LNCAP (cell line): ENCODE measurements around the gene FURIN.

ENCODE experiments used
- CTCF ChIP-seq: fragments of 450-650 bp; IDR thresholded peaks from 2 replicates; pipeline ENCODE4 v1.5.1; 2017; ENCODE audit warnings: mild to moderate bottlenecking

Gene FURIN

GRCh38 chr15:90855139-90855538 is 13.2 kb upstream of the FURIN start:
- TF ChIP-seq CTCF, result no peak

DNA sequence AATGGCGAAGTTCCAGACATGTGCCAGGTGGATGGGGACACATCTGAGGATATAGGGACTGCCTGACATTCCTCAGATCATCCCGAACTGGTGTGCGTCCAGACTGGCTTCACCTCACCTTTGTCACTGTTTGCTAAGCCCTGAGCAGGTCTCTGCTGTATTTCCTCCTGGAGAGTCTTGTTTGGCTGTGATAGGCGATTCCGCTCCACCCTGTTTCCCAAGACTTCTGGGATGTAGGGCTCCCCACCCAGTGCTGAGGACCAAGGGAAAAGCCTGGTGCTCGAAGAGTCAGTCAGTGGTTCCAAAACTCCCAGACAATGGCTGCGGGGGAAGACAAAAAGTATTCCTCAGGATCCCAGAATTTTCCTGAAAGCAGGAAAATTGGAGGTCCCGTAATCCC is 11.1 kb upstream of the FURIN start:
- no peak for TF ChIP-seq CTCF

DNA sequence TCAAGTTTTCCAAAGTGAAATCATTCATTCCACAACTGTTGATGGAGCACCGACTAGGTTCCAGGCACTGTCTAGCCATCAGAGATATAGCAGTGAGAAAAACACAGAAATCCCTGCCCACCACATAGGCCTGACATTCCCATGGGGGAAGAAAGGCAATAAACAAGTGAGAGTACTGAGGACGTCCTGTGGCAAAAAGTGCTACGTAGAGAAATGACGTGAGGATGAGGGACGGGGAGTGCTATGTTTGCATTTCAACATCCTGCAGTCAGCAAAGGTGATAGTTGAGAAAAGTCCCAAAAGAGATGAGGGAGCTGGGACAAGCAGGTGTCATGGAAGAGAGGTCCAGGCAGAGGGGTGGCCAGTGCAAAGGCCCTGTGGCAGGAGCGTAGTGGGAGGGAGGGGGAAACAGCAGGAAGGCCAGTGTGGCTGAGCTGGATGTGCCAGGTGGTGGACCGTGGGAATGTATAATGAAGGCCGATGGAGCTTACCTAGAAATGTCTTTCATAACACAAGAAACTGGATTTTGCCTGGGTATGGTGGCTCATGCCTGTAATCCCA is 10.4 kb upstream of the FURIN start:
- no peak for TF ChIP-seq CTCF

GRCh38 chr15:90859234-90860131 is 8.9 kb upstream of the FURIN start:
- TF ChIP-seq CTCF, result no peak

DNA sequence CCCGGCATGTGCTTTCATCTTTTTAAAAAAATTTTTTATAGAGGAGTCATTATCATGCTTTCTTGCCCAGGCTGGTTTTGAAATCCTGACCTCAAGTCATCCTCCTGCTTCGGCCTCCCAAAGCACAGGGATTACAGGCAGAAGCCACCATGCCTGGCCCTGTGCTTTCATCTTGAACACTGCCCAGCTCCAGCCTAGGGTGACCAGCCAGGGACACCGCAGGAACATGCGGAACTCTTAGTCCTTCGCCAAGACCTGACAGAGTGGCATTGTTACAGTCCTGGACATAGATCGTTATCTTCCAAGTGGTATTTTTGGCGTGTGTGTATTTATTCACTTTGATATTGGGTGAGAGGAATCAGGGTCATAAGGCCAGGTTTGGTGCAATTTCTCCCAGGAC is 7.9 kb upstream of the FURIN start:
- TF ChIP-seq CTCF, result no peak

- no peak for TF ChIP-seq CTCF
Observed at GRCh38 chr15:90860942-90861675, 7.3 kb upstream of the FURIN start.

DNA sequence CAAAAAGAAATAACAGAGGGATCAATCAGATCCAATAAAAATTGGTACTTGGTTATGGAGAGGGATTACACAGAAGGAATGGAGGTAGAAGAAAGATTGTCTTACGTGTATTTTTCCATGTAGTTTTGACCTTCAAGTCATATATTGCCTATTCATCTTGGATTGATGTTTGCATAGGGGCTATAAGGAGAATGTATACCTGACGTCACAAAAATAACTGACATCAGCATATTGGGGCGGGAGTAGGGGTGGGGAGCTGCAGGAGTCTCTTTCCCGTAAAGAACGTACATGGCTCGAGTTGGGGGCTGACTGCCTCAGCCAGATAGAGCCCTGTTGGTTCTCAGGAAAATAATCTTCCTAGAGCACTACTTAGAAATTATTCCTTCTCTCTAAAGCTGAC is 5.9 kb upstream of the FURIN start:
- no peak for TF ChIP-seq CTCF
